Measurements from ENCODE around the gene ACAD8.

ACAD8 gene

DNA sequence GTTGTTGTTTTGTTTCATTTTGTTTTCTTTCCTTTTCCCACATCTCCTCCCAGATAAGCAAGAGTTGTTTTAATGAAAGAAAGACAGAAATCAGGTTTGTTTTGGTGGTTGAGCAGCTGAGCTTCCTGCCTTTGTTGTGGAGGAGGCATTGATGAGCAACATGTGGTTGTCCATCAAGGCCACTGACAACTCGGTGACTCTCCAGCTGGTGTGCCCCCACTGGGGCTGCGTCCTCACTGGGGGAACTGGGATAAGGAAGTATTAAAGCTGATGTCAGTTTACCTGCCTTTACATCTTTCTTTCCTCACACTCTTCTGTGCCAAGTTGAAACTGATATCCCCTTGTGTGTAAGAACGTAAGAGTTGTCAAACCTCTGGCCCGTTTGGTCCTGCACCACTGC is 23.0 kb upstream of the ACAD8 start:
- TF ChIP-seq EZH2phosphoT487 (IDR thresholded peaks at IDR 0.05; ENCODE audit: low read depth): no peak
- TF ChIP-seq, protein P1, sequence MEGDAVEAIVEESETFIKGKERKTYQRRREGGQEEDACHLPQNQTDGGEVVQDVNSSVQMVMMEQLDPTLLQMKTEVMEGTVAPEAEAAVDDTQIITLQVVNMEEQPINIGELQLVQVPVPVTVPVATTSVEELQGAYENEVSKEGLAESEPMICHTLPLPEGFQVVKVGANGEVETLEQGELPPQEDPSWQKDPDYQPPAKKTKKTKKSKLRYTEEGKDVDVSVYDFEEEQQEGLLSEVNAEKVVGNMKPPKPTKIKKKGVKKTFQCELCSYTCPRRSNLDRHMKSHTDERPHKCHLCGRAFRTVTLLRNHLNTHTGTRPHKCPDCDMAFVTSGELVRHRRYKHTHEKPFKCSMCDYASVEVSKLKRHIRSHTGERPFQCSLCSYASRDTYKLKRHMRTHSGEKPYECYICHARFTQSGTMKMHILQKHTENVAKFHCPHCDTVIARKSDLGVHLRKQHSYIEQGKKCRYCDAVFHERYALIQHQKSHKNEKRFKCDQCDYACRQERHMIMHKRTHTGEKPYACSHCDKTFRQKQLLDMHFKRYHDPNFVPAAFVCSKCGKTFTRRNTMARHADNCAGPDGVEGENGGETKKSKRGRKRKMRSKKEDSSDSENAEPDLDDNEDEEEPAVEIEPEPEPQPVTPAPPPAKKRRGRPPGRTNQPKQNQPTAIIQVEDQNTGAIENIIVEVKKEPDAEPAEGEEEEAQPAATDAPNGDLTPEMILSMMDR (IDR thresholded peaks at IDR 0.05; ENCODE audit: low read depth, low read length): no peak
- Histone ChIP-seq H3K4me3 (ENCODE audit: low read length) (no peak overlapping the region), H3K9ac (ENCODE audit: low read length) (no peak overlapping the region), H3K4me2 (ENCODE audit: low read length) (no peak overlapping the region), H3K79me2 (ENCODE audit: low read length) (peaks cover 39% of the 10 kb centered on the region), H4K20me1 (ENCODE audit: insufficient read depth, low read length) (peaks cover 82% of the 10 kb centered on the region), H3K36me3 (replicated peaks; ENCODE audit: low read depth, low read length) (peaks cover 21% of the 10 kb centered on the region), H3K27me3 (ENCODE audit: low read depth, low read length) (peaks cover 20% of the 10 kb centered on the region), H2AFZ (ENCODE audit: low read depth, low read length) (no peak overlapping the region), H3K9me3 (ENCODE audit: insufficient read depth, low read length) (no peaks in the 10 kb centered on the region), H3K27ac (ENCODE audit: low read length) (no peak overlapping the region), H3K4me1 (ENCODE audit: low read length) (peaks cover 24% of the 10 kb centered on the region)

DNA sequence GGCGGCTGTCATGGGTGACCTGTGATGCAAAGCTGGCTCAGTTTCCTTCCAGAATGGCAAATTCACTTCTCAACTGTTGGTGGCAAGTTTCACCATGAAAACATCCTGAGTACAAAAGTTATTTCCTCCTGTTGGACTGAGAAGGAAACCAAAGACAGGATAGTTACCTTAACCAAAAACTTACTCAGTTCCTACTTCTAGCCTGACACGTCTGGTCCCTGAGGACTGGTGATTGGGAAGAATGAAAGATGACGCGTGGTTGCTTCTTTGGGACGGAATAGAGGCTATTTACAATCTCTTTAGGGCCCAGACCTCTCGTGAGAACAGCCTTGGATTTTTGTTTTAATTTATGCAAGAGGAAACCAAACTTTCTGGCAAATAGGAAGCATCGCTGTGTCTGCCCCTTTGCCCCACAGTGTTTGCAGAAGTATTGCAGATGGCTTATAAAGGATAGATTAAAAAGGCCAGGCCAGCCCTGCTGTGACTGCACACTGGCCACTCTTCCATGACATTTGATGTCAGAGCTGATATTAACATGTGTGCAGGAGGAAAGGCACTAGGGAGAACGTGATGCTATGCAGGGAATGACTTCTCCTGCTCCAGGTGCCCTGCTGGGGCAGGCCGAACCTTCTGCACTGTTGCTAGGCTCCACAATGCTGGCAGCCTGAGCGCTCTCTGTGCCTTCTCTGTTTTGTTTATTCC is 21.3 kb upstream of the ACAD8 start:
- Histone ChIP-seq H3K4me2 (ENCODE audit: low read length) (no peak overlapping the region), H3K9ac (ENCODE audit: low read length) (no peak overlapping the region), H3K79me2 (ENCODE audit: low read length) (peaks cover 26% of the 10 kb centered on the region), H3K9me3 (ENCODE audit: insufficient read depth, low read length) (no peaks in the 10 kb centered on the region), H3K36me3 (replicated peaks; ENCODE audit: low read depth, low read length) (peaks cover 18% of the 10 kb centered on the region), H3K4me1 (ENCODE audit: low read length) (peaks cover 15% of the 10 kb centered on the region), H2AFZ (ENCODE audit: low read depth, low read length) (no peak overlapping the region), H3K4me3 (ENCODE audit: low read length) (no peak overlapping the region), H3K27ac (ENCODE audit: low read length) (no peak overlapping the region), H4K20me1 (ENCODE audit: insufficient read depth, low read length) (peaks cover 64% of the 10 kb centered on the region), H3K27me3 (ENCODE audit: low read depth, low read length) (peaks cover 13% of the 10 kb centered on the region)
- TF ChIP-seq EZH2phosphoT487 (IDR thresholded peaks at IDR 0.05; ENCODE audit: low read depth): no peak
- TF ChIP-seq, protein P1 (IDR thresholded peaks at IDR 0.05; ENCODE audit: low read depth, low read length): no peak

DNA sequence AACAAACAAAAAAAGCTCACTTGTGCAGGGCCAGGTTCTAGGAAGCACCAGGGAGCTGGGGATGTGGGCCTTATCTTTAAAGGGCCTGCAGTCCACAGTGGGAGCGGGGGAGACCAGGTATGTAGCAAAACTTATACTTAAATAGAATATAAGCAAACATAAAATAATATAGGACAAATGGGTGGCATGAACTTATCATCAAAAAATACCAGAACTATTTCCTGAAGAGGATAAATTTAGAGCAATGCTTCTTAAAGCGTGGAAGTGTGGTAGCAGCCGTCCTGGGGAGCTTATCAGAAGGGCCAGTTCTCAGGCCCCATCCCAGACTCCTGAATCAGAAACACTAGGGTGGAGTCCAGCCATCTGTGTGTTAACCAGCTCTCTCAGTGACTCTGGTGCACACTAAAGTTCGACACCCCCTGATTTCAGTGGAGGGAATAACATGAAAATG is 19.6 kb upstream of the ACAD8 start:
- H3K9ac ChIP-seq (ENCODE audit: low read length): no peak overlapping the region
- peaks cover 10% of the 10 kb centered on the region for H3K4me1 ChIP-seq (ENCODE audit: low read length)
- H3K27ac ChIP-seq (ENCODE audit: low read length): no peak overlapping the region
- TF ChIP-seq, protein P1 (IDR thresholded peaks at IDR 0.05; ENCODE audit: low read depth, low read length): no peak
- no peak for TF ChIP-seq EZH2phosphoT487 (IDR thresholded peaks at IDR 0.05; ENCODE audit: low read depth)
- H3K79me2 ChIP-seq (ENCODE audit: low read length): peaks cover 26% of the 10 kb centered on the region
- no peak overlapping the region for H3K4me3 ChIP-seq (ENCODE audit: low read length)
- H3K9me3 ChIP-seq (ENCODE audit: insufficient read depth, low read length): no peaks in the 10 kb centered on the region
- H4K20me1 ChIP-seq (ENCODE audit: insufficient read depth, low read length): peaks cover 53% of the 10 kb centered on the region
- H2AFZ ChIP-seq (ENCODE audit: low read depth, low read length): no peak overlapping the region
- peaks cover 13% of the 10 kb centered on the region for H3K27me3 ChIP-seq (ENCODE audit: low read depth, low read length)
- peaks cover 13% of the 10 kb centered on the region for H3K36me3 ChIP-seq (replicated peaks; ENCODE audit: low read depth, low read length)
- no peak overlapping the region for H3K4me2 ChIP-seq (ENCODE audit: low read length)

DNA sequence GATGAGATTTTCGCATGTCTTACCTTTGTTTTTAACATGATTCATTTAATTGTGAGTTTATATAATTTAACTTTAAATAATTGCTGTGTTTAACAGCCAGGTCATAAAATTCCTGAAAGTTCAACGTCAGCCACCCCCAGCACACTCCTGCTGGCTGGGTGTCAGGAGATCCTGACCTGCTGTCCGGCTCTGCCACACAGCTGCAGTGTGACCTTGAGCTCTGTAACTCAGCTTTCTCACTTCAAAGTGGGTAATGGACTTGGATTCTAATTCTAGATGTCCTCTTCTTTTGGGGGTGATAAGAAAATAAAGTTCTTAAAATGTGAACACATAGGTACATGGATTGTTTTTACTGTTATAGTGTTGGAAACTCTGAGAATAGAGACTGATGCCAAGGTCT is 18.0 kb upstream of the ACAD8 start:
- Histone ChIP-seq H3K79me2 (ENCODE audit: low read length) (peaks cover 12% of the 10 kb centered on the region), H4K20me1 (ENCODE audit: insufficient read depth, low read length) (peaks cover 37% of the 10 kb centered on the region), H3K4me3 (ENCODE audit: low read length) (no peak overlapping the region), H3K9me3 (ENCODE audit: insufficient read depth, low read length) (no peaks in the 10 kb centered on the region), H3K27ac (ENCODE audit: low read length) (no peak overlapping the region), H2AFZ (ENCODE audit: low read depth, low read length) (no peak overlapping the region), H3K4me2 (ENCODE audit: low read length) (no peak overlapping the region), H3K36me3 (replicated peaks; ENCODE audit: low read depth, low read length) (peaks cover 12% of the 10 kb centered on the region), H3K4me1 (ENCODE audit: low read length) (peaks cover 6% of the 10 kb centered on the region; the same call in 1 of the 2 replicates), H3K9ac (ENCODE audit: low read length) (no peak overlapping the region), H3K27me3 (ENCODE audit: low read depth, low read length) (no peaks in the 10 kb centered on the region)
- TF ChIP-seq, protein P1 (IDR thresholded peaks at IDR 0.05; ENCODE audit: low read depth, low read length): no peak
- no peak for TF ChIP-seq EZH2phosphoT487 (IDR thresholded peaks at IDR 0.05; ENCODE audit: low read depth)
